Lower leg skin (tissue), 4 donors: ENCODE results near the gene NIPSNAP2. TPM values are rescaled to one million over a fixed set of nuclear protein-coding genes. Genes with fewer than 3 reads are reported as not detected.

Experiments
- DNase-seq, 2 donors: peaks; one replicate each; pipeline ENCODE4 v3.0.0-alpha.2; 2019; ENCODE audit warnings: low spot score in 2 of 2
- H3K4me3 ChIP-seq: fragments of 200-600 bp; sonication (generic); 2 replicates; pipeline ENCODE4 v1.5.1; 2017; ENCODE audit warnings: mild to moderate bottlenecking, low read depth; ENCODE audit not compliant: poor library complexity, severe bottlenecking
- CTCF ChIP-seq, 3 donors: fragments of 450-650 bp; IDR thresholded peaks; one replicate each; pipeline ENCODE4 v1.5.1; 2016; ENCODE audit warnings: antibody characterized with exemption in 3 of 3, mild to moderate bottlenecking in 3 of 3, moderate library complexity in 2 of 3
- POLR2A ChIP-seq, 2 donors: fragments of 450-650 bp; IDR thresholded peaks; one replicate each; pipeline ENCODE4 v1.6.1; 2016 to 2017; ENCODE audit warnings: antibody characterized with exemption in 2 of 2, mild to moderate bottlenecking in 1 of 2, moderate library complexity in 1 of 2
- WGBS, 2 donors: methylation state at CpG; one replicate each; pipeline ENCODE4 v1.1.5; 2018; 5-methylcytosine and 5-hydroxymethylcytosine counted together
- intact Hi-C: fragments of 100-400 bp; cut with DNase I; formaldehyde crosslinking; loops from one replicate; pipeline ENCODE4 v1.15.0; 2023; ENCODE audit warnings: low total_unique reads
- total RNA-seq, 4 donors: library from RNA; depleted of rRNA; stranded (reverse); fragments of >200 nt; gene quantifications; one replicate each; pipeline ENCODE4 v1.1.0, GENCODE V29; 2016

Gene NIPSNAP2
- 10 to 100 TPM; 36.4 to 48.4 (median 41.5) TPM for total RNA-seq

- peak within 1 kb of the TSS; percentile 44 for H3K4me3 ChIP-seq
- TF ChIP-seq CTCF (IDR thresholded peaks at IDR 0.05) (no peak), POLR2A (IDR thresholded peaks at IDR 0.05) (no peak)
- 0% methylated on average over 16 to 30 of the region's 105 CpGs for WGBS, 2 donors
- intact Hi-C loops = no loop called here
- DNase-seq = peak; percentile 48 to 94
These were observed at the start of gene NIPSNAP2 for GRCh38 chr7:55964261-55965099. TSS of gene NIPSNAP2 (plus strand) at chr7:55964585. CDS start at chr7:55964610, 25 bp downstream.

- no peak for DNase-seq
- TF ChIP-seq POLR2A (IDR thresholded peaks at IDR 0.05) (no peak), CTCF (IDR thresholded peaks at IDR 0.05) (no peak)
- WGBS, 2 donors = 100% methylated on average over 1 of the region's 1 CpG
- intact Hi-C loops = no loop called here
- no peak overlapping the region for H3K4me3 ChIP-seq
These were observed 46.6 kb upstream of the NIPSNAP2 start for GRCh38 chr7:55917771-55918170.

- WGBS, 2 donors = 92 to 96% methylated on average over 5 of the region's 5 CpGs
- no peak for DNase-seq
- no peak overlapping the region for H3K4me3 ChIP-seq
- TF ChIP-seq POLR2A (IDR thresholded peaks at IDR 0.05) (no peak), CTCF (IDR thresholded peaks at IDR 0.05) (no peak)
- intact Hi-C loops = no loop called here
These were observed 36.2 kb upstream of the NIPSNAP2 start for GRCh38 chr7:55928006-55928767.

GRCh38 chr7:55931421-55932151 is 32.8 kb upstream of the NIPSNAP2 start:
- TF ChIP-seq CTCF (IDR thresholded peaks at IDR 0.05) (no peak), POLR2A (IDR thresholded peaks at IDR 0.05) (no peak)
- H3K4me3 ChIP-seq = no peak overlapping the region
- intact Hi-C loops = no loop called here
- no peak for DNase-seq
- 73 to 82% methylated on average over 5 of the region's 5 CpGs for WGBS, 2 donors

- DNase-seq = no peak
- H3K4me3 ChIP-seq = no peak overlapping the region
- intact Hi-C loops = no loop called here
- 89 to 93% methylated on average over 7 of the region's 7 CpGs for WGBS, 2 donors
- TF ChIP-seq POLR2A (IDR thresholded peaks at IDR 0.05) = no peak
- no peak for TF ChIP-seq CTCF (IDR thresholded peaks at IDR 0.05)
These were observed 24.8 kb upstream of the NIPSNAP2 start for GRCh38 chr7:55939514-55940123.
